HEK293 (cell line): Measurements from ENCODE around the gene DAW1.

Experiments
- CTCF ChIA-PET: fragments of 350-600 bp; formaldehyde crosslinking; extraction: SDS; loops from one replicate; lab custom pipeline; 2021; ENCODE audit warnings: antibody characterized with exemption; lab: Yijun Ruan, JAX
- POLR2A ChIA-PET: fragments of 300-600 bp; formaldehyde crosslinking; extraction: SDS; loops from one replicate; lab custom pipeline; 2020; ENCODE audit warnings: antibody characterized with exemption, inconsistent platforms; lab: Yijun Ruan, JAX
- H3K27ac ChIP-seq: fragments of 200-500 bp; sonication (Bioruptor generic); 2 replicates; pipeline ENCODE4 v1.5.1; 2014; ENCODE audit warnings: low read depth, low read length, control low read depth, inconsistent platforms; ENCODE audit errors: extremely low read depth
- H3K36me3 ChIP-seq, 2 experiments: fragments of 200-500 bp in 1 of 2; sonication (Bioruptor generic) in 1 of 2; 1 replicate in 1 of 2; 2 replicates in 1 of 2; pipeline ENCODE4 v1.5.1; 2014 to 2017; ENCODE audit warnings: inconsistent platforms in 2 of 2, low read length in 2 of 2; ENCODE audit not compliant: control insufficient read depth in 2 of 2, insufficient read depth in 1 of 2
- H3K4me1 ChIP-seq: fragments of 200-500 bp; sonication (Bioruptor generic); 2 replicates; pipeline ENCODE4 v1.5.1; 2014; ENCODE audit warnings: mild to moderate bottlenecking, low read length, inconsistent platforms; ENCODE audit not compliant: control insufficient read depth, insufficient read depth
- H3K4me3 ChIP-seq: 2 replicates; pipeline ENCODE4 v1.5.1; 2011; ENCODE audit warnings: low read depth, mild to moderate bottlenecking, control low read depth, low read length, moderate library complexity
- H3K9me3 ChIP-seq: fragments of 200-500 bp; sonication (Bioruptor generic); 2 replicates; pipeline ENCODE4 v1.5.1; 2014; ENCODE audit warnings: low read depth, low read length, inconsistent platforms; ENCODE audit not compliant: control insufficient read depth, insufficient read depth
- ATF2 ChIP-seq: fragments of 450-650 bp; formaldehyde crosslinking; IDR thresholded peaks from 2 replicates; pipeline ENCODE4 v1.5.1; 2016; ENCODE audit warnings: missing biosample characterization, missing genetic modification characterization, low read depth
- GLIS1 ChIP-seq: fragments of 450-650 bp; formaldehyde crosslinking; IDR thresholded peaks from 2 replicates; pipeline ENCODE4 v1.5.1; 2016; ENCODE audit warnings: missing biosample characterization, missing genetic modification characterization
- OSR2 ChIP-seq: fragments of 450-650 bp; formaldehyde crosslinking; IDR thresholded peaks from 2 replicates; pipeline ENCODE4 v1.5.1; 2016; ENCODE audit warnings: missing biosample characterization, missing genetic modification characterization
- OVOL3 ChIP-seq: fragments of 450-650 bp; formaldehyde crosslinking; IDR thresholded peaks from 2 replicates; pipeline ENCODE4 v1.5.1; 2016; ENCODE audit warnings: missing biosample characterization, missing genetic modification characterization
- PRDM1 ChIP-seq: fragments of 450-650 bp; formaldehyde crosslinking; IDR thresholded peaks from 2 replicates; pipeline ENCODE4; 2016; ENCODE audit warnings: missing biosample characterization, missing genetic modification characterization
- PRDM10 ChIP-seq: fragments of 450-650 bp; formaldehyde crosslinking; IDR thresholded peaks from 2 replicates; pipeline ENCODE4 v1.5.1; 2016; ENCODE audit warnings: missing biosample characterization, missing genetic modification characterization
- PRDM6 ChIP-seq: fragments of 450-650 bp; formaldehyde crosslinking; IDR thresholded peaks from 2 replicates; pipeline ENCODE4 v1.5.1; 2017; ENCODE audit warnings: missing biosample characterization, missing genetic modification characterization
- SETDB1 ChIP-seq: IDR thresholded peaks from one replicate; pipeline ENCODE4 v1.6.1; 2017; ENCODE audit warnings: mild to moderate bottlenecking, low read length, moderate library complexity, mixed read lengths; ENCODE audit not compliant: insufficient read length
- TRIM28 ChIP-seq: IDR thresholded peaks from 2 replicates; pipeline ENCODE4 v1.6.1; 2011; ENCODE audit warnings: low read length, control low read depth, borderline replicate concordance
- WT1 ChIP-seq: fragments of 450-650 bp; formaldehyde crosslinking; IDR thresholded peaks from 2 replicates; pipeline ENCODE4 v1.5.1; 2016; ENCODE audit warnings: missing biosample characterization, missing genetic modification characterization
- ZBTB20 ChIP-seq: fragments of 450-650 bp; formaldehyde crosslinking; IDR thresholded peaks from 2 replicates; pipeline ENCODE4 v1.5.1; 2016; ENCODE audit warnings: missing biosample characterization, missing genetic modification characterization
- ZBTB48 ChIP-seq: fragments of 450-650 bp; formaldehyde crosslinking; IDR thresholded peaks from 2 replicates; pipeline ENCODE4 v1.5.1; 2016; ENCODE audit warnings: missing biosample characterization, missing genetic modification characterization
- ZBTB6 ChIP-seq: fragments of 450-650 bp; formaldehyde crosslinking; IDR thresholded peaks from 2 replicates; pipeline ENCODE4 v1.5.1; 2017; ENCODE audit warnings: missing biosample characterization, missing genetic modification characterization
- ZFHX2 ChIP-seq: fragments of 450-650 bp; formaldehyde crosslinking; conservative IDR thresholded peaks from 2 replicates; pipeline ENCODE4 v1.5.1; 2016; ENCODE audit warnings: missing biosample characterization, missing genetic modification characterization
- ZNF354C ChIP-seq: fragments of 450-650 bp; formaldehyde crosslinking; IDR thresholded peaks from 2 replicates; pipeline ENCODE4 v1.5.1; 2016; ENCODE audit warnings: missing biosample characterization, missing genetic modification characterization, low read depth, borderline replicate concordance
- ZNF404 ChIP-seq: fragments of 450-650 bp; formaldehyde crosslinking; IDR thresholded peaks from 2 replicates; pipeline ENCODE4 v1.5.1; 2017; ENCODE audit warnings: missing biosample characterization, missing genetic modification characterization
- ZNF580 ChIP-seq: fragments of 450-650 bp; formaldehyde crosslinking; IDR thresholded peaks from 2 replicates; pipeline ENCODE4 v1.5.1; 2016; ENCODE audit warnings: missing biosample characterization, missing genetic modification characterization
- ZNF585B ChIP-seq: fragments of 450-650 bp; formaldehyde crosslinking; IDR thresholded peaks from 2 replicates; pipeline ENCODE4 v1.5.1; 2016; ENCODE audit warnings: missing biosample characterization, missing genetic modification characterization
- ZNF600 ChIP-seq: fragments of 450-650 bp; formaldehyde crosslinking; IDR thresholded peaks from 2 replicates; pipeline ENCODE4 v1.5.1; 2016; ENCODE audit warnings: missing biosample characterization, missing genetic modification characterization
- ZNF629 ChIP-seq: fragments of 450-650 bp; formaldehyde crosslinking; IDR thresholded peaks from 2 replicates; pipeline ENCODE4 v1.5.1; 2017; ENCODE audit warnings: missing biosample characterization, missing genetic modification characterization
- ZNF776 ChIP-seq: fragments of 450-650 bp; formaldehyde crosslinking; IDR thresholded peaks from 2 replicates; pipeline ENCODE4 v1.5.0; 2017; ENCODE audit warnings: missing biosample characterization, missing genetic modification characterization, borderline replicate concordance
- ZNF792 ChIP-seq: fragments of 450-650 bp; formaldehyde crosslinking; IDR thresholded peaks from 2 replicates; pipeline ENCODE4 v1.5.1; 2016; ENCODE audit warnings: missing biosample characterization, missing genetic modification characterization
- ZXDB ChIP-seq: fragments of 450-650 bp; formaldehyde crosslinking; IDR thresholded peaks from 2 replicates; pipeline ENCODE4 v1.5.1; 2016; ENCODE audit warnings: missing biosample characterization, missing genetic modification characterization

Gene DAW1

GRCh38 chr2:227853204-227853629 lies 18.2 kb upstream of the DAW1 start (continued):
- TF ChIP-seq OSR2 (tag by site-specific recombination) (no peak; the same call in 1 of the 2 replicates), PRDM10 (peak; percentile 64), ZNF404 (tag by site-specific recombination) (no peak), GLIS1 (peak; percentile 79), ZNF580 (tag by site-specific recombination) (no peak), ZFHX2 (tag by site-specific recombination) (no peak), ZNF629 (tag by site-specific recombination) (peak; percentile 74), WT1 (tag by site-specific recombination) (no peak), OVOL3 (no peak), ZNF585B (tag by site-specific recombination) (no peak), ZNF792 (tag by site-specific recombination) (no peak), ZXDB (tag by site-specific recombination) (peak; percentile 34; the same call in 1 of the 2 replicates), ZBTB20 (tag by site-specific recombination) (peak; percentile 44; the same call in 1 of the 2 replicates), PRDM6 (tag by site-specific recombination) (peak; percentile 56; the same call in 1 of the 2 replicates)

GRCh38 chr2:227853765-227854271 lies 17.6 kb upstream of the DAW1 start:
- TF ChIP-seq ZNF776 (tag by site-specific recombination) (no peak), ZBTB48 (tag by site-specific recombination) (no peak), ZBTB6 (tag by site-specific recombination) (no peak), TRIM28 (peak; percentile 28; the same call in 1 of the 2 replicates), PRDM1 (peak; percentile 37; the same call in 1 of the 2 replicates), ZNF354C (no peak), ATF2 (tag by site-specific recombination) (no peak), ZNF600 (tag by site-specific recombination) (peak; percentile 39), SETDB1 (no peak), ZNF629 (tag by site-specific recombination) (no peak)
- CTCF ChIA-PET, result interaction anchor here (0.6 to 1.5 kb wide), 8 partner anchors 8 to 448 kb away, joined by 3 to 7 read pairs (median 4); no protein-coding TSS in a partner anchor
- Histone ChIP-seq H3K4me3 (no peak overlapping the region), H3K36me3 (no peaks in the 10 kb centered on the region), H3K27ac (no peak overlapping the region; the same call in 1 of the 2 replicates), H3K4me1 (peaks cover 3% of the 10 kb centered on the region; the same call in 1 of the 2 replicates), H3K9me3 (no peaks in the 10 kb centered on the region)
- POLR2A ChIA-PET, result interaction anchor here (1.2 kb wide), 1 partner anchor 35 kb away, joined by 5 read pairs; no protein-coding TSS in a partner anchor
